Measurements from ENCODE around the gene SNX9. TPM values are rescaled to one million over a fixed set of nuclear protein-coding genes. Genes with fewer than 3 reads are reported as not detected.

SNX9 gene
- total RNA-seq, 1 experiment from 2014 or later = 31.3 TPM

DNA sequence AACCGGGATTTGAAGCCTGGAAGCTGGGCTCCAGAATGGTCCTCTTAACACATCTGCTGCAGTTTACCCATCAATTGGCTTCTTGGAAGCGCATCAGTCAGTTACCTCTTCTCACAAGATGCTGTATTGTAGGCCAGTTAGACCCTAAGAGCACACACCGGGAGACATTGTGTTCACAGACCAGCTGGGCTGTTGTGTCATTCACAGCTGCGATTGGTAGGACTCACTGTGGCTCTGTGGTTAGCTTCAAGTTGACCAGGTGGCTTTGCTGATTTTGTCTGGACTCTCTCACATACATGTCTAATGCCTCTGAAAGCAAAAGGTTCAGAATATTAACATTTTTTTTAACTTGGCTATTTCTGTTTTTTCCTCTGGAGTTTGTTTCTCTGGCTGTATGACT, 64.8 kb downstream of the SNX9 start:
- Histone ChIP-seq H4K20me1 (ENCODE audit: control insufficient read depth, insufficient read depth, insufficient read length) (no peaks in the 10 kb centered on the region), H3K23me2 (ENCODE audit: insufficient read length, low read depth, low read length, poor library complexity, severe bottlenecking) (no peaks in the 10 kb centered on the region), H4K91ac (ENCODE audit: insufficient read length, low read depth, low read length) (no peak overlapping the region), H2AK5ac (ENCODE audit: insufficient read length, low read length) (no peak overlapping the region), H2BK12ac (ENCODE audit: insufficient read length, low read depth, low read length) (no peak overlapping the region), H3K56ac (ENCODE audit: insufficient read length, low read depth, low read length) (no peak overlapping the region), H3K27me3 (ENCODE audit: insufficient read depth, low read length) (no peaks in the 10 kb centered on the region), H3K4ac (ENCODE audit: low read depth, low read length) (no peak overlapping the region), H2BK120ac (ENCODE audit: low read depth, low read length, poor library complexity, severe bottlenecking) (no peak overlapping the region), H3K4me1 (ENCODE audit: insufficient read depth, low read length) (no peaks in the 10 kb centered on the region), H4K8ac (replicated peaks; ENCODE audit: insufficient read length, low read depth, low read length) (no peak overlapping the region), H3K79me1 (ENCODE audit: insufficient read depth, low read depth, low read length, poor library complexity, severe bottlenecking) (no peaks in the 10 kb centered on the region), H3T11ph (ENCODE audit: low read length) (no peak overlapping the region), H4K5ac (ENCODE audit: insufficient read length, low read depth, low read length) (no peak overlapping the region), H3K27ac (ENCODE audit: insufficient read length, low read depth, low read length) (no peak overlapping the region), H2BK5ac (ENCODE audit: insufficient read length, low read length) (no peak overlapping the region), H2AFZ (ENCODE audit: low read length) (no peak overlapping the region), H3K4me2 (ENCODE audit: insufficient read depth, insufficient read length, low read length) (no peak overlapping the region), H3K23ac (ENCODE audit: insufficient read length, low read depth, low read length) (no peak overlapping the region), H3K14ac (ENCODE audit: insufficient read depth, low read length) (no peak overlapping the region), H3K18ac (ENCODE audit: insufficient read length, low read depth, low read length) (no peak overlapping the region), H3K9ac (ENCODE audit: extremely low read depth, insufficient read length, low read length) (no peak overlapping the region), H3K79me2 (ENCODE audit: insufficient read depth, low read length) (no peaks in the 10 kb centered on the region), H2BK15ac (ENCODE audit: low read depth, low read length) (no peak overlapping the region), H2BK20ac (ENCODE audit: low read depth, low read length, poor library complexity, severe bottlenecking) (no peak overlapping the region), H3K9me3 (ENCODE audit: control insufficient read depth, low read depth, low read length) (no peaks in the 10 kb centered on the region)
- Mint-ChIP-seq H3K9me3 (no peaks in the 10 kb centered on the region), H3K4me1 (peaks cover 7% of the 10 kb centered on the region in 2 experiments; a peak in 3 of 4 replicates), H3K27ac (no peak overlapping the region; a peak in 1 of 7 replicates), H3K27me3 (ENCODE audit: low read depth) (no peaks in the 10 kb centered on the region), H3K36me3 (ENCODE audit: insufficient read depth in 1 of 3, low read depth in 3 of 3) (peaks cover 8 to 42% (median 11%) of the 10 kb centered on the region in 3 experiments; a peak in 6 of 7 replicates), H3K4me3 (no peak overlapping the region)
- DNase-seq = no peak
- no CpG with 5 or more reads among the region's 4 CpGs for WGBS (ENCODE audit: extremely low coverage, insufficient read length, low lambda C conversion rate)
- TF ChIP-seq, protein P1, sequence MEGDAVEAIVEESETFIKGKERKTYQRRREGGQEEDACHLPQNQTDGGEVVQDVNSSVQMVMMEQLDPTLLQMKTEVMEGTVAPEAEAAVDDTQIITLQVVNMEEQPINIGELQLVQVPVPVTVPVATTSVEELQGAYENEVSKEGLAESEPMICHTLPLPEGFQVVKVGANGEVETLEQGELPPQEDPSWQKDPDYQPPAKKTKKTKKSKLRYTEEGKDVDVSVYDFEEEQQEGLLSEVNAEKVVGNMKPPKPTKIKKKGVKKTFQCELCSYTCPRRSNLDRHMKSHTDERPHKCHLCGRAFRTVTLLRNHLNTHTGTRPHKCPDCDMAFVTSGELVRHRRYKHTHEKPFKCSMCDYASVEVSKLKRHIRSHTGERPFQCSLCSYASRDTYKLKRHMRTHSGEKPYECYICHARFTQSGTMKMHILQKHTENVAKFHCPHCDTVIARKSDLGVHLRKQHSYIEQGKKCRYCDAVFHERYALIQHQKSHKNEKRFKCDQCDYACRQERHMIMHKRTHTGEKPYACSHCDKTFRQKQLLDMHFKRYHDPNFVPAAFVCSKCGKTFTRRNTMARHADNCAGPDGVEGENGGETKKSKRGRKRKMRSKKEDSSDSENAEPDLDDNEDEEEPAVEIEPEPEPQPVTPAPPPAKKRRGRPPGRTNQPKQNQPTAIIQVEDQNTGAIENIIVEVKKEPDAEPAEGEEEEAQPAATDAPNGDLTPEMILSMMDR (conservative IDR thresholded peaks at IDR 0.05) = no peak

Measured in H9 (cell line).